Stimulated activated naive CD8-positive, alpha-beta T cell treated with anti-CD3 and anti-CD28 coated beads, Interleukin-15, Interleukin-2, amounts not matched to agents 100 U/mL and 50 U/mL, for 24 hours (primary cell): Measurements from ENCODE around the gene HTRA1.

Experiments used
- ATAC-seq: fragments of 150-1000 bp; cut with Tn5 transposase; one replicate; pipeline ENCODE4 v1.10.0; 2021
- DNase-seq: peaks from one replicate; pipeline ENCODE4 v3.0.0; 2021

The HTRA1 gene

GRCh38 chr10:122474131-122474818 lies 12.9 kb downstream of the HTRA1 start:
- no peak for ATAC-seq
- no peak for DNase-seq

- ATAC-seq (no peak), DNase-seq (no peak)
These were observed 13.7 kb downstream of the HTRA1 start for GRCh38 chr10:122475100-122475499.

DNA sequence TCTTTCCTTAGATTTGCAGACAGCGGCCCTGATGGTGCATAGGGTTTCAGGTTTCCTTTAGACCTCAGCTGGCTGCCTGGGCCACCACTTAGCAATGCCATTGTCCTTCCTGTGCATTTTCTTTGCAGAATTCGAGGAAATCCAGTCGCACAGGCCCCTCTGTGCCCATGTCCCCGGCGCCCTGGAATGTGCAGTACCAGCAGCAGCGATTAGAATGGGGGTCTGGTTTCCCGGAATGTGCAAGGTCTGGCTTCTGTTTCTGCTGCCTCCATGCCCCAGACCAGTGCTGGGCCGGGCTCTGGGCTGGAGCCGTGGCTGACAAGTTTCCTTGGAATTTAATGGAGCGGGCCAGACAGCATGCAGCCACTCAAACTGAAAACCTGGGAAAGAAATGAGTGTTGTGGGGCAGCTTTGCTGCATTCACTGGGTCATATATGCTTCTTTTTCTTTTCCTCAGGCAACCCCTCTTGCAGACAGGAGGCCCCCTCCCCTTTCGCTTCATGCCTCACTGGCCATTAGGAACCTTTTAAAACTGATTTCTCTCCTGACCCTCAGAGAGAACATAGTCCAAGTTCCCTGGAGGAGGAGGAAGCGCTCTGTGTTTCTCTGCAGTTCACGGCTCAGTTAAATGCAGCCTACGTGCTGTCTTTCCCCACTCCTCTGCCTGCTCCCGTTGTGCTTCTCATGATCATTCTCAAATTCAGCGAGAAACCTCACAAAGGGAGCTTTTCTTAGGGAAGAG lies 14.4 kb downstream of the HTRA1 start:
- DNase-seq (no peak), ATAC-seq (no peak)

DNA sequence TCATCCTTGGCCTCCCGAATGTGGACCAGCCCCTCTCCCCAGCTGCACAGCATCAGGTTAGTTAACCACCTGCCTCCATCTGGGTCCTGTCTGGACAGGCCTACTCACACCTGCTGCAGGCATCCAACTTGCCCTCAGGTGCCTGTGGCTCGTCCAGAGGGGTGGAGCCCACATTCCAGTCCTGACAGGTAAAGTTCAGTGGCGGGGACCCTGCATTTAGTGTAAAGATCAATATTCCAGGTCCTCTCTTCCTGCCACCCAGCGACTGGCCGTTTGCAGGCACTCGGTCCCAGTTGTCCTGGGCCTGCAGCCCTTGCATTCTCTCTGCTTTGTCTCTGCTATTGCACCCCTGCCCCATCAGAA lies 15.0 kb downstream of the HTRA1 start:
- no peak for DNase-seq
- ATAC-seq, result no peak

DNA sequence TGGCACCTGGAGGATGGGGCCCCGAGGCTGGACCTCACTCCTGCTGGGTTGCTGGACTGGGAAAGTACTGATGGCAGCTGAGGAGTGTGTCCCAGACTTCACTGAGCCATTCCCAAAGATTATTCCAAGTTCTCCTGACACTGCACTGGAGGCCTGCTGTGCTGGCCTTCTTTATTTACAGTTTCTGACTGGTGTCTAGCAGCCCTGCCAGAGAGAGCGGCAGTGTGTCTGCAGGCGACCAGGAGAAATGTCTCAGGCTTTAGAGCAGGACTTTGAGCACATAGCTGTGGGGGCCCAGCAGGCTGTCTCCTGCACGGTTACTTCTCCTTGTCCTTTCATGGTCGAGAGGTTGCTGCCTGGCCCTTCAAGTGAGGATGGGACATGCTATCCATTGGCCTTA lies 16.1 kb downstream of the HTRA1 start:
- DNase-seq (no peak), ATAC-seq (no peak)

GRCh38 chr10:122478971-122479370 lies 17.6 kb downstream of the HTRA1 start:
- ATAC-seq (no peak), DNase-seq (no peak)

DNA sequence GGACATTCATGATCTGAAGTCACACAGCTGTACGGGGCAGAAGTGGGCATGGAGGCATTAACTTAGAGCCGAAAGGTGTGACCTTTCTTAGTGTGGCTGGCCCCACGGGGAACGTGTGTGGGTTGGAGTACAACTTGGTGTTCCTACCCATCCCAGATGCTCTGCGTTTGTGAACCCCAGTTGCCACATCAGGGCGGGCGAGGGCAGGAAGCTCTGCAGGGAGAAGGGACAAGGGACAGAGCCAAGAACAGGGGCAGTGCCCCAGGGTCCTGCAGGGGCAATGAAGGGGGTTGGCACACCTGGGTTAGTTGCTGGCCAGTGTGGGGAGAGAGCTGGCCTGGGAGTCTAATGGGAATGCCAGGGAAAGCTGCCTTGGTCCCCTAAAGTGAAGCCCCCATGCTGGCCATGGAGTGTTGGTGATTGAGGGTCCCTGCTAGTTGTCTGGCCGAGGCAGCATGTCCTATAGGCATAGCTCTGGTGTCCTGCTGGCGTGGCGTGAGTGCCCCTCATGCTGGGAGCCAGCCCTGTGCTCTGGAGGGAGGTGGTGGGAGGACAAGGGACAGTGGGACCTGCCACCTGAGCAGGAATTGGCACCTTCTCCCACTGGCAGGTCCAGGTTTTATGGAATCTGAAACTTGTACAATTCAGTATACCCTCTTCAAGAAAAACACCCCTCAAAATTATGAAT lies 18.9 kb downstream of the HTRA1 start:
- ATAC-seq, result no peak
- no peak for DNase-seq

DNA sequence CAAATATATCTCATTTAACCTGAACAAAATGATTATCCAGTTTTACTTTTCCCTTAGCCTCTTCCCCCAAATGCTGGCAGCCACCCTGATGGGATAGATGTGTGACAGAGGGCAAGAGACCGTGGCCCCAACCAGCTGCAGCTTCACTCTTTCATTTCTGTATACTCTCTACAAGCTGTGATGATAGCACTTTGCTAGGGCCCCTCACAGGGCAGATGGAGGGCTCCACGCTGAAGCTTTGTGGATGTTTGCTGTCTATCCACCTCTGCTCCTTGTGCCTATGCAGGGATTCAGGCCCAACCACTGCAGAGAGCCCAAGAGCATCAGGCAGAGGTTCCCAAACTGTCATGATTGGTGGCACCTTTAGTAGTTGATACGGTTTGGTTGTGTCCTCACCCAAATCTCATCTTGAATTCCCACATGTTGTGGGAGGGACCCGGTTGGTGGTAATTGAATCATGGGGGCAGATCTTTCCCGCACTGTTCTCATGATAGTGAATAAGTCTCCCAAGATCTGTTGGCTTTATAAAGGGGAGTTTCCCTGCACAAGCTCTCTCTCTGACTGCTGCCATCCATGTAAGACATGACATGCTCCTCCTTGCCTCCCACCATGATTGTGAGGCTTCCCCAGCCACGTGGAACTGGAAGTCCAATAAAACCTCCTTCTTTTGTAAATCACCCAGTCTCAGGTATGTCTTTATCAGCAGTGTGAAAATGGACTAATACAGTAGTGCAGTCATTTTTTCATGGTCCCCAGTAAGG lies 20.1 kb downstream of the HTRA1 start:
- no peak for DNase-seq
- no peak for ATAC-seq

DNA sequence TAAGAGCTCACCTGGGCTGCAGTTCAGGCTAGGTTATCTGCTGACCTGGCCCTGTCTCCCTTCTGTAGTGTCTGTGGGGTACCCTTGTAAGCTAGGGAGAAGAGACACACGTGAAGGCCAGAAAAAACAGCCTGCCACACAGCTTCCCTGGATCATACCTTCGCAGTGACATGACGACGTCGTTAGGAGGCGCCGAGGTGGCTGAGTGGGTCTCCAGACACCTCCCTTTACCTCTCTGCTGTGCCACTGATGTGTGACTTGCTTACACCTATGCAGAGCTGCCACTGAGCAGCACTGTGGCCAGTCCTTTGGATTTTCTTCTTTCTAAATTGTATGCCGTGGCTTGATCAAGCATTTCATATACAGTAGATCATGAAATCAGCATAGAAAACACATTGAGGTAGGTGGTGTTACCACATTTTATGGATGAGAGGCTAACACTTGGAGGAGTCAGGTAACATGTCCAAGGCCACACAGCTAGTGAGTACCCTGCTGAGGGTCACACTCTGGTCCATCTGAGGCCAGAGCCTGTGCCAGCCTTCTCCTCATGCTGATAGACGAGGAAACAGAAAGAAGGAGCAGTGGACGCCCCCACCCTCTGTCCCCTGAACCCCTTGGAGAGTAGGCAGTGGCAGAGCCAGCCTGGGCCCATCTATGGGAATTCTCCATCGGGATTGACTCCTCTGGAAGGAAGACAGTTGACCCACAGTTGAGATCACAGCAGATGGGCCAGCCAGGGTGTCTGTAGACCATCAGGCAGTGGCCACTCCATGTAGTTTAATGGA lies 23.1 kb downstream of the HTRA1 start:
- no peak for ATAC-seq
- no peak for DNase-seq

DNA sequence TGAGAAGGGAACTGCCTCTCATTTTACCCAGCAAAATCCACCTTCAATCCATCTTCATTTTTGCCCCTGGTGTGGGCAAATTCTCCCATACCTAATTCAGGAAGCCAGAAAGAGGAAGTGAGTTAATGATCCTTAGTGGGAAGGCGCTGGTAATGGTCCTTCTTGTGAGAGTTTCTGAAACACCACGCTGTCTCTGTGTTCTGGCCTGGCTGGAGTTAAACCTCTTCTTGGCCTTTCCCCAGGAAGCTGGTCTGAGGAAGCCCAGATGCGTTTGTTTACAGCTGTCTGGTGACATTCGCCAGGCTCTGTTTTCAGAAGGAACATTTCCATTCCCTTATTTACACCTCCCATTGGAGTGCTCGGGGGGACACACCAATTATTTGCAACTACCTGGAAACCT lies 24.3 kb downstream of the HTRA1 start:
- DNase-seq, result no peak
- ATAC-seq, result no peak

GRCh38 chr10:122486406-122487080 lies 25.2 kb downstream of the HTRA1 start:
- DNase-seq, result no peak
- no peak for ATAC-seq

DNA sequence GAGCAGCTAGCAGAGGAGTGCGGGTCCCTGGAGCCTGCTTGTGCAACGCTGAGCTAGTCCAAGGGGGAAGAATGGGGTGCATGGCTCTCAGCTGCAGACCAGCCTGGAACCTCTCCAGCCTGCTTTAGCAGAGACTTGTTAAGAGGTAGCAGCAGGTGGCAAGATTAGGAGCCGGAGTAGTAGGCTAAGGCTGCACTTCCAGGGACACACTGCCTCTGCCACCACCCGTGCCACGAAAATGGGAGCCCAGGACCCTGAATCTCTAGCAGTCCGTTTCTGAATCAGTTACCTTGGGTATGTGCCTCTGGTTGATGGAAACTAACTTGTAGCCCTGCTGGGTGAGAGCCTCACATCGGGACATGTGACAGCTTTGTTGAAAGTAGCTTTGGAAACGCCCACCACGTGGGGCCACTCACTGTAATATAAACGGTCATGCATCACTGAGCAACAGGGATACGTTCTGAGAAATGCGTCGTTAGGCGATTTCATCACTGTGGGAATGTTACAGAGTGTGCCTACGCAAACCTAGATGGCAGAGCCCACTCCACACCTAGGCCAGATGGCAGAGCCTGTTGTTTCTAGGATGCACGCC lies 25.9 kb downstream of the HTRA1 start:
- ATAC-seq, result no peak
- no peak for DNase-seq

GRCh38 chr10:122490268-122490667 lies 28.9 kb downstream of the HTRA1 start:
- DNase-seq, result no peak
- no peak for ATAC-seq

DNA sequence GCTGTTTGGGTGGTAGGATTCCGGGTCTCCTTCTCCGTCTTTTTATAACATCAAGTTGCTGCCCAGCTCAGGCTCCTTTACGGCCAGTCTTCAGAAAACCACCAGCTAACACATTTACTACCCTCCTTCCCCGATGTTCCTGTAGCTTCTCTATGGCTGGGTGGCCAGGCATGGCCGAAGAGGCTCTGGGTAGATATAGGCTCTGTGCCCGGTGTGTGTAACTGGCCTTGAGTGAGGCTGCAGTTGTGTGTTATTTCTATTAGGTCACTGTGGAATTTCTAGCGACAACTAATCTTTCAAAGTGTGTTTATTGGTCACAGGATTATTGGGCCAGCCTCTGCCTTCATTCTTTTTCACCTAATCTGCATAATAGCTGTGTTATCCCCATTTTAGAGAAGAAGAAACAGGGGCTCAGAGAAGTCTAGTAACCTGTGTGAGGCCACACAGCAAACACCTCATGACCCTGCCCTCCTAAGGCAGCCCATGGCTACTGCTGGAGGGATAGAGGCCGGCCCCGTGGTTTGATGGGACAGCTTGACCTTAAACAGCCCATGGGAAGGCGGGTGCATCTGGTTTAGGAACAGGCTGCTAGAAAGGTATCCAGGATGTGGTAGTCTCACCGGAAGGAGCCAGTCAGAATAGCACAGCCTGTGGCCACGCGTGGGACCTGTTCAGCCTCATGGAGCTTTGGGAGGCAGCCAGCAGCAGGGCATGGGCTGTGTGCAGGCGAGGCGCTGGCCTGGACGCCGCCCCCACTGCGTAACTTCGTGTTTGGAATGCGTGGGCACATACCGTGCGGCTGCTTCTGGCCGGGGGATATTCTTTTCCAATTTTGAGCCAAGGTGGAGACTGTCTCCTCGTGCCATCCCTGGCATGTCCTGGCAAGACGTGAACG lies 29.7 kb downstream of the HTRA1 start:
- peak; percentile 72 for ATAC-seq
- DNase-seq, result peak; percentile 41

DNA sequence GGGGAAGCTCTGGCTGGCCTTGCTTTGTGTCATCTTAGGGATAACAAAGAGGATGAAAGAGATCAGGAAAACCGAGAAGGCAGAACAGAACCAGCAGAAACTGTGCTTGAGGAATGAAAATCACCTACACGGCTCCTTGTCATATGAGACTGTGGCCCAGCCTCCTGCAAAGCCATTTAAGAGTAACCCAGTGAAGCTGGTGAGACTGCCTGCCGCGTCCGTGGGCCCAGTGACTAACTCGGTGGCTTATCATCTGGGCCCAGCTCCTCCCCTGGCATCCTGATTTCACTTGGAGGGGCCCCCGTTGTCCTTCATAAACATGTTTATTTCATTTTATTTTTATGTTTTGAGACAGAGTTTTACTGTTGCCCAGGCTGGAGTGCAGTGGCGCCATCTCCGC lies 30.7 kb downstream of the HTRA1 start:
- ATAC-seq (no peak), DNase-seq (no peak)

DNA sequence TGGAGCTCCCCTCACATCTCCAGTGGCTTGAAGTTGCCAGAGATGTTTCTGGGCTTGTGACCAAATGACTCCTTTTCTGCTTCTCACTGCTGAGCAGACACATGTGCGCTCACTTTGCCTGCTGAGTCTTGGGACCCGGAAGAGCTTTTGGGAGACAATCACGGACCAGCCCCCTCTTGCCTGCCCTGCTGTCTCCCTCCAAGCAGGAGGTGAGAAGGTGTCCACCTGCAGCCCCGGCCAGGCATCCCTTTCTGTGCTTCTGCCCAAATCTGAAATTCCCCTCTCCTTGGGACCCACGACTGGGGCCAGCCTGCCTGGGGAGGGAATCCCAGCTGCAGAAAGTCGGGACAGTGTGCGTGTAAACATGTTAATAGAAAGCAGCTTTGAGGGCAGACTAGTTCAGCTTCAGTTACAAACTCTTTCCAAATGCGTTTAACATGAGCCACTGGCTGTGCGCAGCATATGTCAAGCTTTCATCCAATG lies 31.7 kb downstream of the HTRA1 start:
- DNase-seq, result no peak
- no peak for ATAC-seq

- no peak for ATAC-seq
- DNase-seq, result no peak
These were observed 32.4 kb downstream of the HTRA1 start for GRCh38 chr10:122493761-122494160.

DNA sequence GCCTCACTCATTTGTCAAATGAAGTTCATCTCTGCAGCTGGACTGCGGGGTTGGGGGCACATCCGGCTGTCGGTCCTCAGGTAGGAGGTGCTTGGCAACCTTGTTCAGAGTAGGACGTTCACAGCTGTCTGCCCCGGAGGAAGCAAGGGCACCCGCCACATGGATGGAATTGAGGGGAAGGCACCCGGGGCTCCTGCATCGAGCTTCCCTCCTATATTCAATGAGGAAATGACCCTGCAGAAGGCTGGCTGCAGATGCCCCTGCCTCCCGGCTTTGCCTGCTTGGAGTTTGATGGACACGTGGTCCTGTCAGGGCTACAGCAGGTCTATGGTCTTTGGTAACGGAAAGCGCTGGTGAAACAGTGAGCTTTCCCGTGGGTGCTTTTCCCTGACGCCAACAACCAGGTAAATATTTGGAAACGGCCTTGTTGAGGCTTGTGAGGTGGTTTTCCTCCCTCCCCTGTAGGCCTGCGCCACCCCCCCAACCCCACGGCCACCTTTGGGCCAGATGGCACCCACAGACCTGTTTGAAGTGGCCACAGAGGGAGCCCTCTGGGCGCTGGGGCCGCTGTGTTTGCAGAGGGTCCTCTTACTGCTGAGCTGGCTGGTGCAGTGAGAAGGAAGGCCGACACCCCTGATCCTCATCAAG lies 32.9 kb downstream of the HTRA1 start:
- ATAC-seq (no peak), DNase-seq (no peak)

DNA sequence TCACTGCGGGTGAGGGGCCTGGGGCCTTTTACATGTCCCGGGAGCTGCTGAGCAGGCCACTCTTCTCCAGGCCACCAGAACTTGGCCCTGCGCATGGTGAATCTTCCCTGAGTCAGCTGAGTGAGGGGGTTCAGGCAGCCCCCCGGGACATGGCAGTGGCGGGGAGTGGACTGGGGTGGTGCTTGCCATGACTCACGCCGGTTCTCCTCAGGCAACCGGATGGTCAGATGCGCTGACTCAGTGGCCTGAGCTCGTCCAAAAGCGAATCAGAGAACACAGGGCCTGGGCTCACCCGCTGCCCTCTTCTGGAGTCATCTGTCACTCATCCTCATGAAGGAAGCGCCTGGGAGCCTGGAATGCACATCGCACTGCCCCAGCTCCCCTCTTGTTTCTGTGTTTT lies 33.5 kb downstream of the HTRA1 start:
- DNase-seq (no peak), ATAC-seq (no peak)
